IMR-90 (cell line): ENCODE measurements around the gene ABT1.

Experiments
- POLR2A ChIP-seq: IDR thresholded peaks from 2 replicates; pipeline ENCODE4 v1.6.1; 2012; ENCODE audit warnings: mild to moderate bottlenecking, low read depth, low read length
- TF ChIP-seq, protein P1 (sequence below): conservative IDR thresholded peaks from 2 replicates; pipeline ENCODE4 v1.5.1; 2012; ENCODE audit warnings: mild to moderate bottlenecking, low read depth, low read length, improper control_type of control experiment

DNA sequence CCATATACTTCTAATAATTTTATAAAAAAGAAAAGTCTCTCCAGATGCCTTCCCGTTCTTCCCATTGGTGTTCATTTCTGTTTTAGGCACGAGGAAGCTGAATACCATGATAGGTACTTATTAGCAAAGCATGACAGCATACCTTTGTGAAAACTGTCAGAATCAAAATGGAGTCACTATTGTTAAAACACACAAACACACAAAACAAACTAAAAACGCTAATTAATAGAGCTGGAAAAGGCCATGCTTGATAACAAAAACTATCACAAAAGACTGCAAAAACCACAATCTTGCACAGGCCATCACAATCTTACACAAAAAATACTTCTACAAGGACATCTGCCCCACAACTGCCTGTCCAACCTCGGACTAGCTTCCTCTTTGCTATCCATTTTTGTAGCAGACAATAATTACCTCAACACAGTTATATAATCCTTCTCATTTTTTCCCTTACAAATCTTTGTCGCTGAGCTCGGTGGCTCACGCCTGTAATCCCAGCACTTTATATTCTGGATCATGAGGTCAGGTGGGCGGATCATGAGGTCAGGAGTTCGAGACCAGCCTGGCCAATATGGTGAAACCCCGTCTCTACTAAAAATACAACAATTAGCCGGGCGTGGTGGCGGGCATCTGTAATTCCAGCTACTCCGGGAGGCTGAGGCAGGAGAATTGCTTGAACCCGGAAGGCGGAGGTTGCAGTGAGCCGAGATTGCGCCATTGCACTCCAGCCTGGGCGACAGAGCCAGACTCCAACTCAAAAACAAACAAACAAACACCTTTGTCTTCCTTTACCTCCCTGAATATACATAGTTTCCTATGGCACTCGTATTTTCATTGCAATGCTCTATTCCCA lies 3.2 kb upstream of the ABT1 start:
- TF ChIP-seq, protein P1, sequence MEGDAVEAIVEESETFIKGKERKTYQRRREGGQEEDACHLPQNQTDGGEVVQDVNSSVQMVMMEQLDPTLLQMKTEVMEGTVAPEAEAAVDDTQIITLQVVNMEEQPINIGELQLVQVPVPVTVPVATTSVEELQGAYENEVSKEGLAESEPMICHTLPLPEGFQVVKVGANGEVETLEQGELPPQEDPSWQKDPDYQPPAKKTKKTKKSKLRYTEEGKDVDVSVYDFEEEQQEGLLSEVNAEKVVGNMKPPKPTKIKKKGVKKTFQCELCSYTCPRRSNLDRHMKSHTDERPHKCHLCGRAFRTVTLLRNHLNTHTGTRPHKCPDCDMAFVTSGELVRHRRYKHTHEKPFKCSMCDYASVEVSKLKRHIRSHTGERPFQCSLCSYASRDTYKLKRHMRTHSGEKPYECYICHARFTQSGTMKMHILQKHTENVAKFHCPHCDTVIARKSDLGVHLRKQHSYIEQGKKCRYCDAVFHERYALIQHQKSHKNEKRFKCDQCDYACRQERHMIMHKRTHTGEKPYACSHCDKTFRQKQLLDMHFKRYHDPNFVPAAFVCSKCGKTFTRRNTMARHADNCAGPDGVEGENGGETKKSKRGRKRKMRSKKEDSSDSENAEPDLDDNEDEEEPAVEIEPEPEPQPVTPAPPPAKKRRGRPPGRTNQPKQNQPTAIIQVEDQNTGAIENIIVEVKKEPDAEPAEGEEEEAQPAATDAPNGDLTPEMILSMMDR = no peak
- TF ChIP-seq POLR2A = no peak
